Choroid plexus epithelial cell (primary cell): Measurements from ENCODE around the gene VSTM1.

Experiments
- DNase-seq: peaks from one replicate; pipeline ENCODE4 v3.0.0-alpha.2; 2010; ENCODE audit warnings: low read depth
- H3K4me3 ChIP-seq: 2 replicates; pipeline ENCODE4 v1.5.1; 2011; ENCODE audit warnings: low read depth, mild to moderate bottlenecking, control low read depth, low read length, moderate library complexity
- CTCF ChIP-seq: conservative IDR thresholded peaks from 2 replicates; pipeline ENCODE4 v1.5.1; 2011; ENCODE audit warnings: low read depth, mild to moderate bottlenecking, control low read depth, inconsistent platforms, low read length, moderate library complexity

Gene VSTM1

GRCh38 chr19:54095136-54095858 is 31.6 kb upstream of the VSTM1 start:
- DNase-seq = no peak
- no peak for TF ChIP-seq CTCF
- peak overlapping the region; percentile 44 for H3K4me3 ChIP-seq

GRCh38 chr19:54094426-54095000 is 30.8 kb upstream of the VSTM1 start:
- no peak for TF ChIP-seq CTCF
- H3K4me3 ChIP-seq = no peak overlapping the region
- DNase-seq = no peak

GRCh38 chr19:54084410-54084809 is 20.7 kb upstream of the VSTM1 start:
- DNase-seq = no peak
- no peak for TF ChIP-seq CTCF
- no peak overlapping the region for H3K4me3 ChIP-seq

GRCh38 chr19:54081032-54081431 is 17.3 kb upstream of the VSTM1 start, which contains the start of gene TARM1:
TARM1 (minus strand) TSS chr19:54081365; CDS start chr19:54081340, 25 bp downstream.
- no peak within 1 kb of the TSS for H3K4me3 ChIP-seq
- DNase-seq = no peak
- TF ChIP-seq CTCF = no peak

- no peak overlapping the region for H3K4me3 ChIP-seq
- no peak for TF ChIP-seq CTCF
- DNase-seq = no peak
Measured at GRCh38 chr19:54077334-54077733, 13.6 kb upstream of the VSTM1 start.

- no peak for DNase-seq
- H3K4me3 ChIP-seq = no peak overlapping the region
- TF ChIP-seq CTCF = no peak
Measured at GRCh38 chr19:54074851-54075250, 11.2 kb upstream of the VSTM1 start.

- no peak for DNase-seq
- no peak for TF ChIP-seq CTCF
- H3K4me3 ChIP-seq = no peak overlapping the region
Measured at GRCh38 chr19:54073829-54074228, 10.1 kb upstream of the VSTM1 start.
